Activated T-helper 1 cell treated with anti-CD3 and anti-CD28 coated beads, Interleukin-12 subunit alpha, Interleukin-12 subunit beta, Interleukin-2, Interleukin-4 antibody, amounts not matched to agents 30 ng/mL and 10 ng/mL and 1 ng/mL, durations not matched to agents 14 hours and 24 hours and 36 hours (primary cell): ENCODE results near the gene TBC1D9. TPM values are rescaled to one million over a fixed set of nuclear protein-coding genes. Genes with fewer than 3 reads are reported as not detected.

Source experiments
- DNase-seq: peaks from one replicate; pipeline ENCODE4 v3.0.0; 2021; ENCODE audit warnings: low spot score
- H3K27ac Mint-ChIP-seq: one replicate; pipeline ENCODE4 v1.8.0; 2021; ENCODE audit warnings: mild to moderate bottlenecking, mixed read lengths
- H3K27me3 Mint-ChIP-seq: one replicate; pipeline ENCODE4 v1.8.0; 2022; ENCODE audit warnings: mild to moderate bottlenecking, moderate library complexity, mixed read lengths; ENCODE audit not compliant: insufficient read depth
- H3K36me3 Mint-ChIP-seq: one replicate; pipeline ENCODE4 v1.8.0; 2021; ENCODE audit warnings: low read depth, mixed read lengths
- H3K4me1 Mint-ChIP-seq: one replicate; pipeline ENCODE4 v1.8.0; 2021; ENCODE audit warnings: low read depth, mixed read lengths
- H3K4me3 Mint-ChIP-seq: one replicate; pipeline ENCODE4 v1.8.0; 2021; ENCODE audit warnings: mild to moderate bottlenecking, moderate library complexity, mixed read lengths
- H3K9me3 Mint-ChIP-seq: one replicate; pipeline ENCODE4 v1.8.0; 2021; ENCODE audit warnings: mixed read lengths
- intact Hi-C: fragments of 100-400 bp; cut with micrococcal nuclease; formaldehyde crosslinking; loops from one replicate; pipeline ENCODE4 v1.15.1; 2024
- total RNA-seq: library from RNA; stranded (reverse); gene quantifications from 2 replicates; pipeline ENCODE4 v1.2.3, GENCODE V29; 2022

The TBC1D9 gene
- total RNA-seq, 1 donor from 2014 or later, result not detected

DNA sequence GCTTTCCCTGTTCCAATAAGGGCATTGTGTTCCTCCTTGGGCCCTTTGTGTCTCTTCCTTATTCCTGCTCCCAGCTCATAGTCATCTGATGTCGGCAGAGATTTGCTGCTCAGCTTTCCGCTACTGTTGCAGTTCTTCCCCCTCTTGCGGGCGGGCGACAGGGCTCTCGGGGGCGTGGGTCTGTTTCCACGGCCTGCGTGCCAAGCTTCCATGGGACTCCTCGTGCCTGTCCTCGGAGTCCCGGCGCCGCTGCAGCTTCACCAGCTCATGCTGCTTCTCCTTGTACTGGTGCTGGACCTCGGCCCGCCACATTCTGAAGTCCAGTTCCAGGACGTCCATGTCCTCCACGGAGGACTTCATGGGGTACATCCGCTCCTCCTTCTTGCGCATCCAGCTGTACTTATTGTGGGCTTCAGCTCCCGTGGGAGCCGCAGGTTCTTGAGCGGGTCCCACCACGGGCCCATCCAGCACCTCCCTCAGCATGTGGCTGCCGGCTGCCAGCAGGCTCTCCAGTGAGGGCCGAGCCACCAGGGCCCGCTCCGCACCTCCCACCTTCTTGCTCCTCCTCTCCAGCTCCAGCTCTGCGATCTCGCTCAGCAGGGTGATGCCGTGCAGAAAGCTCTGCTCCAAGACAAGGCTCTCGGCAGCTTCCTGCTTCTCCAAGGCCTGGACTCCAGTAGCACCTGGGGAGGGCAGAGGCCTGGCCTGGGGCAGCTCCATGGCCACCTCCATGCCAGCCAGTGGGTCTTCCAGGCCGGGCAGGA is 113.3 kb downstream of the TBC1D9 start:
- no peak overlapping the region for H3K27ac Mint-ChIP-seq
- intact Hi-C loops, result no loop called here
- no peaks in the 10 kb centered on the region for H3K27me3 Mint-ChIP-seq
- no peak overlapping the region for H3K4me3 Mint-ChIP-seq
- no peaks in the 10 kb centered on the region for H3K4me1 Mint-ChIP-seq
- no peaks in the 10 kb centered on the region for H3K36me3 Mint-ChIP-seq
- no peak for DNase-seq
- H3K9me3 Mint-ChIP-seq, result no peaks in the 10 kb centered on the region

DNA sequence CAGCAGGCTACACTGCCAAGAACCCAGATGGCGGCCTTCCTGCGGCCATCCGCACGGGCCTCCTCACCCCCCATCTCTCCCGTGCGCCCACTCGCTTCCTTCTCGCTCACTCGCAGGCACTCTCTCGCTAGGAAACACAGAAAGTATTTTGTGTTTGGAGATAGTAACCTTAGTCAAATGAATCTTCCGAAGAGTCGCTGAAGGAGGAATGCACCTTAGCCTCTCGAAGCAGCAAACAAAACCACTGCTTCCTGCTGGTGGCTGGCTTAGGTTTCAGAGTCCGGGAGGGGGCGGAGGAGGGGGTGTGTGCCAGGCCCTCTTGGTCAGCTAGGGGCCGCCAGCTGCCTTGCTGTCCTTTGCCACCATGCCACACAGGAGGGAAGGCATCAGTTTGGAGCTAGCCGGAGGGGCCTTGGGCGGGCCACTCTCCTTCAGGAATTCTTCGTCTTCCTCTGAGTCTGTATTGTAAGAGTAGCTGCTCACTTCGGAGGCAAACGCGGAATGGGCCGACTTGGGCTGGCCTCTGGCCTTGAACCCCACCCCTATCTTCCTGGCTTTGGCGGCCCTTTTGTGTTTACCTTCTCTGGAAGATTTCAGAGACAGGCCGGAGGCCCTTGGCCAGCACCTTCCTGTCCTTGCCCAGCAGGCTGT is 114.3 kb downstream of the TBC1D9 start:
- Mint-ChIP-seq H3K4me1 (no peaks in the 10 kb centered on the region), H3K27me3 (no peaks in the 10 kb centered on the region), H3K27ac (no peak overlapping the region), H3K4me3 (no peak overlapping the region), H3K36me3 (no peaks in the 10 kb centered on the region), H3K9me3 (no peaks in the 10 kb centered on the region)
- no peak for DNase-seq
- intact Hi-C loops, result no loop called here

- Mint-ChIP-seq H3K27me3 (no peaks in the 10 kb centered on the region), H3K27ac (no peak overlapping the region), H3K9me3 (no peaks in the 10 kb centered on the region), H3K36me3 (no peaks in the 10 kb centered on the region), H3K4me1 (no peaks in the 10 kb centered on the region), H3K4me3 (no peak overlapping the region)
- intact Hi-C loops, result no loop called here
- DNase-seq, result no peak
Measured at GRCh38 chr4:140641105-140641555, 115.1 kb downstream of the TBC1D9 start.

- no peak for DNase-seq
- Mint-ChIP-seq H3K9me3 (no peaks in the 10 kb centered on the region), H3K27me3 (no peaks in the 10 kb centered on the region), H3K36me3 (no peaks in the 10 kb centered on the region), H3K4me3 (no peak overlapping the region), H3K27ac (no peak overlapping the region), H3K4me1 (no peaks in the 10 kb centered on the region)
- intact Hi-C loops, result no loop called here
Measured at GRCh38 chr4:140640150-140640748, 115.9 kb downstream of the TBC1D9 start.

DNA sequence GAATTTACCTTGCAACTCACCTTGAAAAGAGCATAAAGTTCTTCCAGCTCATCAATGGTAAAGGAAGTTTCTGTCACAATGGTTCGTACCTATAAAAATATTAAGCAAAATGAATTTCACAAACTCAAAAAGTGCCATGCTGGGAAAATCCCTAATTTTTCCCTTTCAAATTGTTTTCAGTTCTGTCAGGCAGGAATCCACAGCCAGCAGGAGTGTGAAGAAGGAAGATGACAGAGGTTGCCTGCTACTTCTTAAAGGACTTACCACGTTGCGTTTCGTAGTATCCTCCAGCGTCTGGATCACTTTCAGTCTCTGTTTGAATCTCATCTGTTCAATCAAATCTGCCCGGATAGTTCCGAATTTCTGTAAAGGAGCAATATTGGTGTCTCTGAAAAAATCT is 117.1 kb downstream of the TBC1D9 start:
- H3K27me3 Mint-ChIP-seq, result no peaks in the 10 kb centered on the region
- no peaks in the 10 kb centered on the region for H3K4me1 Mint-ChIP-seq
- intact Hi-C loops, result no loop called here
- no peak for DNase-seq
- no peaks in the 10 kb centered on the region for H3K9me3 Mint-ChIP-seq
- H3K27ac Mint-ChIP-seq, result no peak overlapping the region
- no peak overlapping the region for H3K4me3 Mint-ChIP-seq
- H3K36me3 Mint-ChIP-seq, result no peaks in the 10 kb centered on the region

DNA sequence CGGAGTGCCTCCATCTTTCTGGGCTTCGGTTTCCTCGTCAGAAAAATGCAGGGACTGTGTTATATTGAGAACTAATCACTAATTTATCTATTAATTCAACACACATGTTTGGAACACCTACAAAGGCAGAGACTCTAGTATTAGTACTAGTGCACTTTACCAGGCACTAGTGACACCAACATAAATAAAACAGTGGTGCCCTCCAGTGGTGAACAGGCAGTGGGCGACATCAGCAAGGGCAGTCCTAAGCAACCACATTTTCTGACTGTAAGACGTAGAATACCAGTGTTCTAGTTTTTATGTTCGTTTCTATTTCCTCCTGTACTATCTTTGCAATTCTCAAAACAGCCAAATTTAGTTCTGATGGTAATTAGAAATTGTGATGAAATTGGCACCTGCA is 118.3 kb downstream of the TBC1D9 start:
- no peaks in the 10 kb centered on the region for H3K27me3 Mint-ChIP-seq
- no peaks in the 10 kb centered on the region for H3K36me3 Mint-ChIP-seq
- DNase-seq, result peak; percentile 8
- no peaks in the 10 kb centered on the region for H3K4me1 Mint-ChIP-seq
- intact Hi-C loops, result loop anchor here (1.0 kb wide), 1 partner anchor 278 kb away; no protein-coding TSS in a partner anchor
- H3K9me3 Mint-ChIP-seq, result no peaks in the 10 kb centered on the region
- H3K4me3 Mint-ChIP-seq, result no peak overlapping the region
- no peak overlapping the region for H3K27ac Mint-ChIP-seq

- no peak for DNase-seq
- Mint-ChIP-seq H3K36me3 (no peaks in the 10 kb centered on the region), H3K4me3 (no peak overlapping the region), H3K27me3 (no peaks in the 10 kb centered on the region), H3K4me1 (no peaks in the 10 kb centered on the region), H3K9me3 (no peaks in the 10 kb centered on the region), H3K27ac (no peak overlapping the region)
- intact Hi-C loops, result no loop called here
Measured at GRCh38 chr4:140635606-140636005, 120.6 kb downstream of the TBC1D9 start.

- DNase-seq, result no peak
- H3K27ac Mint-ChIP-seq, result no peak overlapping the region
- H3K4me1 Mint-ChIP-seq, result no peaks in the 10 kb centered on the region
- no peaks in the 10 kb centered on the region for H3K27me3 Mint-ChIP-seq
- H3K36me3 Mint-ChIP-seq, result no peaks in the 10 kb centered on the region
- no peaks in the 10 kb centered on the region for H3K9me3 Mint-ChIP-seq
- no peak overlapping the region for H3K4me3 Mint-ChIP-seq
- intact Hi-C loops, result no loop called here
Measured at GRCh38 chr4:140633951-140634350, 122.2 kb downstream of the TBC1D9 start.

DNA sequence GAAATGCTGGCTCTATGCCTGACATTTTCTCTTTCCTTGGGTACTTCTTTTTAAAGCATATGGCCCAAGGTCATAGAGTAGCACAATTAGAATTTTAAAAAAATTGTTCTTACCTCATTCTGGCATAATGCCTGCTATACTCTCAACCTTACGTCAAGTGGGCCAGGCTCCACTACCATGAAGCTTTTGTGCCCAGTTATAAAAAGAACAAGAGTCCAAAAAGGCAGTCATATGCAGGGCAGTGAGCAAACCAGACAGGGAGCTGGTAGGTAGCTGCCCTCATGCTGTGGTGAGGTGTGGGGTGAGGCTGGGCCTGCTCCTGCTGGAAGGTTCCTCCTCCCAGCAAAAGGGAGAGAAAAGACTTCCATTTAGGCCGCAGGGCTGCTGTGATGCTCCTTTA is 123.1 kb downstream of the TBC1D9 start:
- intact Hi-C loops, result no loop called here
- no peaks in the 10 kb centered on the region for H3K36me3 Mint-ChIP-seq
- H3K9me3 Mint-ChIP-seq, result no peaks in the 10 kb centered on the region
- DNase-seq, result no peak
- no peak overlapping the region for H3K4me3 Mint-ChIP-seq
- H3K27me3 Mint-ChIP-seq, result no peaks in the 10 kb centered on the region
- H3K4me1 Mint-ChIP-seq, result no peaks in the 10 kb centered on the region
- no peak overlapping the region for H3K27ac Mint-ChIP-seq

DNA sequence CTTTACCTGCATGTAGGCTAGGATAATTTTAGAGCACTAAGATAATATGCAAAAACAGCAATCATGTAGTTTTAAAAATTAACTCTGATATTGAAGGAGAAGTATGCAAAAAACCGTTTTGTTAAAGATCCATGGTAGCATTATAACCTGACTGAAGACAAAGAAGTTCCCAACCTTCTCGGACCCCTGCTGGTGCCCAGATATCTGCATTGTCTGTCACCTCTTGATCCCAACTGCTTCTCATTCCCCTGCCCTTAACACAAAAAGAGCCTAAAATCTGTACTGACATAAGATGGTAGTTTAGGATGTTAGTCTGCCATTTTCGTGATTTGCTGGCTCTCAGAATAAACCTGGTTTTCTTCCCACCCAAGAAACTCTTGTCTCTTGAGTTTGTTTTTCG is 125.9 kb downstream of the TBC1D9 start:
- Mint-ChIP-seq H3K27ac (no peak overlapping the region), H3K4me3 (no peak overlapping the region), H3K4me1 (no peaks in the 10 kb centered on the region), H3K9me3 (no peaks in the 10 kb centered on the region), H3K27me3 (no peaks in the 10 kb centered on the region), H3K36me3 (no peaks in the 10 kb centered on the region)
- DNase-seq, result no peak
- intact Hi-C loops, result no loop called here

DNA sequence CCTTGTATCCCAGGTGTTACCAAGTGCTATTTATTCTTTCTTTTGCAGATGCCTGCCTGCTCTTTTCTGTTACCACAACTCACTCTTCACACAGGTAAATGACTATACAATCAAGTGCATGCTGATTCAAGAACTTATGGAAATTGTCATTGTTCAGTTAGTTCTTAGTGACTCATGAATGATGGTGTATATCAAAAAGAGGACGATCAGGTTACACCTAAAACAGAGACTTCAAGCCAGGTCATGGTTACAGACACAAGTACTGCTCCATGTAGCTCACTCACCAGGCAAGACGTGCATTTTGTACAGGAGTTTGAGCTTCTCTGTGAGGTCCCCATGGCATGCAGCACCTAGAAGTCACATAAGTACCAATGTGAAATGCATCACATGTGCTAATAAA is 128.2 kb downstream of the TBC1D9 start:
- intact Hi-C loops, result no loop called here

GRCh38 chr4:140626661-140627376 is 129.4 kb downstream of the TBC1D9 start:
- Mint-ChIP-seq H3K27me3 (no peaks in the 10 kb centered on the region), H3K9me3 (no peaks in the 10 kb centered on the region), H3K36me3 (no peaks in the 10 kb centered on the region), H3K4me1 (no peaks in the 10 kb centered on the region), H3K27ac (no peak overlapping the region), H3K4me3 (no peak overlapping the region)
- intact Hi-C loops, result no loop called here
- DNase-seq, result no peak

More for the DNA sequence above, 128.2 kb downstream of the TBC1D9 start:
- no peak overlapping the region for H3K4me3 Mint-ChIP-seq
- H3K27ac Mint-ChIP-seq, result no peak overlapping the region
- no peaks in the 10 kb centered on the region for H3K27me3 Mint-ChIP-seq
- no peaks in the 10 kb centered on the region for H3K36me3 Mint-ChIP-seq
- H3K4me1 Mint-ChIP-seq, result no peaks in the 10 kb centered on the region
- DNase-seq, result no peak
- no peaks in the 10 kb centered on the region for H3K9me3 Mint-ChIP-seq
